Panc1 (cell line): Measurements from ENCODE around the gene CCDC178. TPM values are rescaled to one million over a fixed set of nuclear protein-coding genes. Genes with fewer than 3 reads are reported as not detected.

ENCODE experiments used
- ATAC-seq: fragments of 200-7000 bp; cut with Tn5 transposase; 2 replicates; pipeline ENCODE4 v1.9.1; 2020; ENCODE audit warnings: mild to moderate bottlenecking, moderate library complexity
- BruUV-seq: library from RNA; stranded (reverse); fragments of 400-500 nt; replicated peaks from 2 replicates; lab custom pipeline; 2021; lab: Mats Ljungman, UMichigan
- CTCF ChIA-PET: fragments of 300-600 bp; sonication (Branson Sonifier 250); formaldehyde crosslinking; loops from one replicate; lab custom pipeline; 2022; ENCODE audit warnings: antibody characterized with exemption; lab: Charles Lee
- POLR2A ChIA-PET: fragments of 300-600 bp; sonication (Branson Sonifier 250); formaldehyde crosslinking; loops from one replicate; lab custom pipeline; 2022; ENCODE audit warnings: antibody characterized with exemption; lab: Charles Lee
- DNase-seq: peaks from one replicate; pipeline ENCODE4 v3.0.0-alpha.2; 2010; ENCODE audit warnings: low read depth, low spot score
- H3K27ac ChIP-seq: 2 replicates; pipeline ENCODE4 v1.5.1; 2011; ENCODE audit warnings: mild to moderate bottlenecking, low read length, inconsistent platforms
- H3K27me3 ChIP-seq: fragments of 200-500 bp; sonication (Bioruptor generic); 2 replicates; pipeline ENCODE4 v1.6.0; 2014; ENCODE audit warnings: low read length, inconsistent platforms; ENCODE audit not compliant: control insufficient read depth, insufficient read depth
- H3K36me3 ChIP-seq: fragments of 200-500 bp; sonication (Bioruptor generic); 2 replicates; pipeline ENCODE4 v1.5.1; 2014; ENCODE audit warnings: inconsistent platforms, mild to moderate bottlenecking, low read length, moderate library complexity; ENCODE audit not compliant: control insufficient read depth, insufficient read depth
- H3K4me1 ChIP-seq: 2 replicates; pipeline ENCODE4 v1.5.1; 2011; ENCODE audit warnings: inconsistent platforms, mild to moderate bottlenecking, low read length, moderate library complexity; ENCODE audit not compliant: control insufficient read depth, insufficient read depth
- H3K4me3 ChIP-seq, 2 experiments: 2 replicates each; pipeline ENCODE4 v1.5.1; 2011 to 2012; ENCODE audit warnings: low read depth in 2 of 2, low read length in 2 of 2, mild to moderate bottlenecking in 2 of 2, inconsistent platforms in 1 of 2, moderate library complexity in 1 of 2
- H3K9me3 ChIP-seq: fragments of 200-500 bp; sonication (Bioruptor generic); 2 replicates; pipeline ENCODE4 v1.5.1; 2014; ENCODE audit warnings: low read depth, mild to moderate bottlenecking, inconsistent platforms, low read length, moderate library complexity; ENCODE audit not compliant: control insufficient read depth, insufficient read depth
- POLR2AphosphoS5 ChIP-seq: IDR thresholded peaks from 2 replicates; pipeline ENCODE4 v1.6.1; 2012; ENCODE audit warnings: mild to moderate bottlenecking, low read depth, low read length, moderate library complexity
- SIN3A ChIP-seq: IDR thresholded peaks from 2 replicates; pipeline ENCODE4 v1.6.1; 2012; ENCODE audit warnings: low read depth, mild to moderate bottlenecking, low read length, moderate library complexity, borderline replicate concordance; ENCODE audit not compliant: insufficient read depth
- TCF7L2 ChIP-seq: IDR thresholded peaks from 2 replicates; pipeline ENCODE4 v1.6.1; 2011; ENCODE audit warnings: mild to moderate bottlenecking, low read depth, low read length, inconsistent platforms
- in situ Hi-C: cut with HindIII; loops from 2 replicates; pipeline ENCODE4 v1.10.0; 2016; ENCODE audit warnings: low sequenced_read_pairs, low pct_unique_long_range_greater_than_20kb
- intact Hi-C: fragments of 100-400 bp; cut with micrococcal nuclease; formaldehyde crosslinking; loops from one replicate; pipeline ENCODE4 v1.10.0; 2022; ENCODE audit not compliant: unreplicated experiment
- total RNA-seq: library from RNA; stranded (reverse); gene quantifications from one replicate; pipeline ENCODE4 v1.2.1, GENCODE V29; 2021; ENCODE audit not compliant: unreplicated experiment
- TF ChIP-seq, protein P1 (sequence below): fragments of 450-650 bp; IDR thresholded peaks from 2 replicates; pipeline ENCODE4 v1.5.1; 2017; ENCODE audit warnings: mild to moderate bottlenecking
- TF ChIP-seq, protein P2 (sequence below), 2 experiments: IDR thresholded peaks; 2 replicates each; pipeline ENCODE4 v1.6.1; 2011 to 2012; ENCODE audit warnings: low read depth in 2 of 2, control low read depth in 1 of 2, low read length in 1 of 2, mild to moderate bottlenecking in 1 of 2, moderate library complexity in 1 of 2; ENCODE audit not compliant: insufficient read depth in 1 of 2

The CCDC178 gene
- total RNA-seq, 1 experiment from 2014 or later = not detected

DNA sequence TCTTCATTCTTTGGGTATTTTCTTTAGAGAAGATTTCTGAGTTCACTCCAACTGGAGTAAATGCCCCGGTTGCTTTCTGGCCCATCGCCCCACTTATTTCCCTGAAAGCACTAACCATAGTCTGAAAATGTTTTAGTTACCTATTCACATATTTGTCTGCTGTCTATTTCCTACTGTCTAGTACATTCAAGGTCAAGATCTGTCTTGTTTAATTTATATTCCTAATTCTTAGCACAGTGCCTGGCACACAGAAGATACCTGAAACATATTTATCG lies 533.3 kb downstream of the CCDC178 start:
- CTCF ChIA-PET = no interaction called here

DNA sequence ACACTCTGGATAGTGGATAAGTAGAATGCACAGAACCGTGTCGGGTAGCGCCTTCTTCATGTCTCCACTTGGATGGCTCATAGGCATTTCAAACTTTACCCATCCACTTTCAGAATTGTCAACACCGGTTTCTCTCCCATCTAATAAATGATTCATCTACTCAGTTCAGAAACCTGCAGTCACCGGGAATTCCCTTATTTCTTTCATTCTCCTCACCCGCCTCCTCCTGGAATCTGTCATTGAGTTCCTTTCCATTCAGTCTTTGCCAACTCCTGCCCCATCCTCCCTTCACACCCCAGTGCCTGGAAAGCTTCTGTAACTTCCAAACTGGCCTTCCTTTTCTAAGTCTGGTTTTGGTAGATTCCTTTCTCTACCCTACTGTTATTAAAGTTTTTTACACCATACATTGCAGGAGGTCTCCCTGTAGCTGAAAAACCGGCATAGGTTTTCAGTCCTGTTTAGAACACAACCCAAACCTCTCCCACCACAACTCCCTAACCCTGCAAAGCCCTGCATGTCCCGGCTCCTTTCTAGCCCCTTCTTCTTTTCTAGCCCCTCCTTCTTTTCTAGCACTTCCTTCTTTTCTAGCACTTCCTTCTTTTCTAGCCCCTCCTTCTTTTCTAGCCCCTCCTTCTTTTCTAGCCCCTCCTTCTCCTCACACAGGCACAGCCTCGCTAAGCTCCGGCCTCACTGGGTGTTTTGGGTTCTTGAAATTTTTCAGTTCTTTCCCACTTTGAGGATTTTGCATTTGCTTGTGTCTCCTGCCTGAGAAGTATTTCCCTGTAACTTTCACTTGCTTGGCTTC lies 533.8 kb downstream of the CCDC178 start:
- TF ChIP-seq POLR2AphosphoS5 = no peak
- TF ChIP-seq, protein P1, sequence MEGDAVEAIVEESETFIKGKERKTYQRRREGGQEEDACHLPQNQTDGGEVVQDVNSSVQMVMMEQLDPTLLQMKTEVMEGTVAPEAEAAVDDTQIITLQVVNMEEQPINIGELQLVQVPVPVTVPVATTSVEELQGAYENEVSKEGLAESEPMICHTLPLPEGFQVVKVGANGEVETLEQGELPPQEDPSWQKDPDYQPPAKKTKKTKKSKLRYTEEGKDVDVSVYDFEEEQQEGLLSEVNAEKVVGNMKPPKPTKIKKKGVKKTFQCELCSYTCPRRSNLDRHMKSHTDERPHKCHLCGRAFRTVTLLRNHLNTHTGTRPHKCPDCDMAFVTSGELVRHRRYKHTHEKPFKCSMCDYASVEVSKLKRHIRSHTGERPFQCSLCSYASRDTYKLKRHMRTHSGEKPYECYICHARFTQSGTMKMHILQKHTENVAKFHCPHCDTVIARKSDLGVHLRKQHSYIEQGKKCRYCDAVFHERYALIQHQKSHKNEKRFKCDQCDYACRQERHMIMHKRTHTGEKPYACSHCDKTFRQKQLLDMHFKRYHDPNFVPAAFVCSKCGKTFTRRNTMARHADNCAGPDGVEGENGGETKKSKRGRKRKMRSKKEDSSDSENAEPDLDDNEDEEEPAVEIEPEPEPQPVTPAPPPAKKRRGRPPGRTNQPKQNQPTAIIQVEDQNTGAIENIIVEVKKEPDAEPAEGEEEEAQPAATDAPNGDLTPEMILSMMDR = no peak
- TF ChIP-seq, protein P2, sequence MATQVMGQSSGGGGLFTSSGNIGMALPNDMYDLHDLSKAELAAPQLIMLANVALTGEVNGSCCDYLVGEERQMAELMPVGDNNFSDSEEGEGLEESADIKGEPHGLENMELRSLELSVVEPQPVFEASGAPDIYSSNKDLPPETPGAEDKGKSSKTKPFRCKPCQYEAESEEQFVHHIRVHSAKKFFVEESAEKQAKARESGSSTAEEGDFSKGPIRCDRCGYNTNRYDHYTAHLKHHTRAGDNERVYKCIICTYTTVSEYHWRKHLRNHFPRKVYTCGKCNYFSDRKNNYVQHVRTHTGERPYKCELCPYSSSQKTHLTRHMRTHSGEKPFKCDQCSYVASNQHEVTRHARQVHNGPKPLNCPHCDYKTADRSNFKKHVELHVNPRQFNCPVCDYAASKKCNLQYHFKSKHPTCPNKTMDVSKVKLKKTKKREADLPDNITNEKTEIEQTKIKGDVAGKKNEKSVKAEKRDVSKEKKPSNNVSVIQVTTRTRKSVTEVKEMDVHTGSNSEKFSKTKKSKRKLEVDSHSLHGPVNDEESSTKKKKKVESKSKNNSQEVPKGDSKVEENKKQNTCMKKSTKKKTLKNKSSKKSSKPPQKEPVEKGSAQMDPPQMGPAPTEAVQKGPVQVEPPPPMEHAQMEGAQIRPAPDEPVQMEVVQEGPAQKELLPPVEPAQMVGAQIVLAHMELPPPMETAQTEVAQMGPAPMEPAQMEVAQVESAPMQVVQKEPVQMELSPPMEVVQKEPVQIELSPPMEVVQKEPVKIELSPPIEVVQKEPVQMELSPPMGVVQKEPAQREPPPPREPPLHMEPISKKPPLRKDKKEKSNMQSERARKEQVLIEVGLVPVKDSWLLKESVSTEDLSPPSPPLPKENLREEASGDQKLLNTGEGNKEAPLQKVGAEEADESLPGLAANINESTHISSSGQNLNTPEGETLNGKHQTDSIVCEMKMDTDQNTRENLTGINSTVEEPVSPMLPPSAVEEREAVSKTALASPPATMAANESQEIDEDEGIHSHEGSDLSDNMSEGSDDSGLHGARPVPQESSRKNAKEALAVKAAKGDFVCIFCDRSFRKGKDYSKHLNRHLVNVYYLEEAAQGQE (IDR thresholded peaks at IDR 0.05; ENCODE audit: insufficient read depth in 1 of 2, low read depth in 2 of 2, low read length in 1 of 2) = no peak
- no peak for TF ChIP-seq SIN3A
- no peak for TF ChIP-seq TCF7L2
- Histone ChIP-seq H3K36me3 (no peaks in the 10 kb centered on the region), H3K27me3 (no peaks in the 10 kb centered on the region), H3K4me1 (no peaks in the 10 kb centered on the region; the same call in none of the 2 replicates), H3K4me3 (no peak overlapping the region), H3K27ac (no peak overlapping the region), H3K9me3 (no peaks in the 10 kb centered on the region)
- CTCF ChIA-PET = no interaction called here
- POLR2A ChIA-PET = no interaction called here
- ATAC-seq (peak; percentile 77), DNase-seq (no peak)
- BruUV-seq = no TSS peak
- in situ Hi-C loops (no loop called here), intact Hi-C loops (no loop called here)

More for the DNA sequence above, 533.3 kb downstream of the CCDC178 start:
- Histone ChIP-seq H3K27ac (no peak overlapping the region), H3K27me3 (no peaks in the 10 kb centered on the region), H3K36me3 (no peaks in the 10 kb centered on the region), H3K9me3 (no peaks in the 10 kb centered on the region), H3K4me3 (no peak overlapping the region), H3K4me1 (no peaks in the 10 kb centered on the region; the same call in none of the 2 replicates)
- DNase-seq = no peak
- intact Hi-C loops = no loop called here
- no TSS peak for BruUV-seq
- POLR2A ChIA-PET = no interaction called here
- no peak for ATAC-seq
- in situ Hi-C loops = no loop called here
- TF ChIP-seq, protein P1 = no peak
- TF ChIP-seq POLR2AphosphoS5 (no peak), TCF7L2 (no peak), SIN3A (no peak)
- TF ChIP-seq, protein P2 (IDR thresholded peaks at IDR 0.05; ENCODE audit: insufficient read depth in 1 of 2, low read depth in 2 of 2, low read length in 1 of 2) = no peak
